ENCODE results near the gene TBC1D14.

DNA sequence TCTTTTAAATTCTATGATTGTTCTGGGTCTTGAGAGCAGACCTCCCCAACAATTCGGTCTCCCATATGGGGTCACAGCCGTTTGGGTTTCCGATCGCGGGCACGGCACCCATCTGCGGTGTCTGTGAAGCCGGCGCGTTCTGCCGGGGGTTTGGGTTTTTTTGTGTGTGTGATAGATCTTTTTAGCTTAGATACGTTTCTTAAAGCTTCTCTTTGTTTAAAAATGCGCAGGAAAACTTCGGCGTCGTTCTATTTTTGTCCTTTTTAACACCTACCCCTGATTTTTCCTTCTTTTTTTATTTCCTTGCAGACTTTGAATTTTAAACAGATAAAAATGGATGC is 34.2 kb downstream of the TBC1D14 start:
- no peak for TF ChIP-seq CTCF (IDR thresholded peaks at IDR 0.05)
- TF ChIP-seq POLR2A (IDR thresholded peaks at IDR 0.05), result no peak

Measured in testis (tissue), 2 donors.